Measurements from ENCODE around the gene CDC42BPB. TPM values are rescaled to one million over a fixed set of nuclear protein-coding genes. Genes with fewer than 3 reads are reported as not detected.

Gene CDC42BPB
- total RNA-seq, 1 experiment from 2014 or later: 103 TPM

GRCh38 chr14:103045371-103045869 is 11.9 kb downstream of the CDC42BPB start:
- no peak overlapping the region for H2BK120ac ChIP-seq (ENCODE audit: low read depth, low read length, poor library complexity, severe bottlenecking)
- H3K27ac Mint-ChIP-seq: peak overlapping the region in 1 of 3 experiments; percentile 18; a peak in 3 of 7 replicates
- peaks cover 6 to 25% (median 15%) of the 10 kb centered on the region in 3 experiments; a peak in 5 of 7 replicates for H3K36me3 Mint-ChIP-seq (ENCODE audit: insufficient read depth in 1 of 3, low read depth in 3 of 3)
- H2BK15ac ChIP-seq (ENCODE audit: low read depth, low read length): no peak overlapping the region
- no peak overlapping the region for H4K91ac ChIP-seq (ENCODE audit: insufficient read length, low read depth, low read length)
- no peaks in the 10 kb centered on the region for H3K27me3 ChIP-seq (ENCODE audit: insufficient read depth, low read length)
- no peaks in the 10 kb centered on the region for H3K9me3 ChIP-seq (ENCODE audit: control insufficient read depth, low read depth, low read length)
- no peak overlapping the region for H3K9ac ChIP-seq (ENCODE audit: extremely low read depth, insufficient read length, low read length)
- H4K5ac ChIP-seq (ENCODE audit: insufficient read length, low read depth, low read length): no peak overlapping the region
- H2BK12ac ChIP-seq (ENCODE audit: insufficient read length, low read depth, low read length): no peak overlapping the region
- peaks cover 21% of the 10 kb centered on the region; the same call in 1 of the 2 replicates for H3K79me2 ChIP-seq (ENCODE audit: insufficient read depth, low read length)
- H3K79me1 ChIP-seq (ENCODE audit: insufficient read depth, low read depth, low read length, poor library complexity, severe bottlenecking): peaks cover 7% of the 10 kb centered on the region
- H2AK5ac ChIP-seq (ENCODE audit: insufficient read length, low read length): no peak overlapping the region
- DNase-seq: no peak
- no peak overlapping the region for H3K4ac ChIP-seq (ENCODE audit: low read depth, low read length)
- no peak for TF ChIP-seq CTCF (conservative IDR thresholded peaks at IDR 0.05)
- no peak overlapping the region for H3K18ac ChIP-seq (ENCODE audit: insufficient read length, low read depth, low read length)
- H3K4me1 Mint-ChIP-seq: peaks cover 13 to 20% of the 10 kb centered on the region in 2 experiments
- H2AFZ ChIP-seq (ENCODE audit: low read length): no peak overlapping the region
- no peaks in the 10 kb centered on the region for H3K27me3 Mint-ChIP-seq (ENCODE audit: low read depth)
- H2BK5ac ChIP-seq (ENCODE audit: insufficient read length, low read length): no peak overlapping the region
- H2BK20ac ChIP-seq (ENCODE audit: low read depth, low read length, poor library complexity, severe bottlenecking): no peak overlapping the region
- no CpG with 5 or more reads among the region's 15 CpGs for WGBS (ENCODE audit: extremely low coverage, insufficient read length, low lambda C conversion rate)
- no peaks in the 10 kb centered on the region for H3K9me3 Mint-ChIP-seq
- no peaks in the 10 kb centered on the region for H4K20me1 ChIP-seq (ENCODE audit: control insufficient read depth, insufficient read depth, insufficient read length)
- H3K4me2 ChIP-seq (ENCODE audit: insufficient read depth, insufficient read length, low read length): no peak overlapping the region
- no peak overlapping the region for H3K4me3 Mint-ChIP-seq
- H3K56ac ChIP-seq (ENCODE audit: insufficient read length, low read depth, low read length): no peak overlapping the region
- H3K14ac ChIP-seq (ENCODE audit: insufficient read depth, low read length): no peak overlapping the region
- no peak overlapping the region for H3T11ph ChIP-seq (ENCODE audit: low read length)
- no peak overlapping the region for H3K27ac ChIP-seq (ENCODE audit: insufficient read length, low read depth, low read length)
- no peak overlapping the region for H3K23ac ChIP-seq (ENCODE audit: insufficient read length, low read depth, low read length)
- peaks cover 2% of the 10 kb centered on the region; the same call in 1 of the 2 replicates for H3K4me1 ChIP-seq (ENCODE audit: insufficient read depth, low read length)
- H3K23me2 ChIP-seq (ENCODE audit: insufficient read length, low read depth, low read length, poor library complexity, severe bottlenecking): no peaks in the 10 kb centered on the region
- no peak overlapping the region for H4K8ac ChIP-seq (replicated peaks; ENCODE audit: insufficient read length, low read depth, low read length)

Measured in H9 (cell line).